Measurements from ENCODE around the gene KIF12. TPM values are rescaled to one million over a fixed set of nuclear protein-coding genes. Genes with fewer than 3 reads are reported as not detected.

The KIF12 gene
- not detected for total RNA-seq
- polyA plus RNA-seq = not detected

- Mint-ChIP-seq H3K4me3 (peak within 1 kb of the TSS in 5 of 8 donors; percentile 25 to 44 (median 39)), H3K36me3 (no peaks in the 10 kb centered on the region), H3K27me3 (peaks cover 32 to 46% of the 10 kb centered on the region in 2 donors), H3K4me1 (peaks cover 7 to 14% (median 11%) of the 10 kb centered on the region in 4 donors), H3K9me3 (peaks cover 3 to 10% (median 8%) of the 10 kb centered on the region in 8 donors), H3K27ac (no peak within 1 kb of the TSS)
- peaks cover 5% of the 10 kb centered on the region for H3K4me1 ChIP-seq (ENCODE audit: insufficient read depth, low read length)
- no peaks in the 10 kb centered on the region for H3K36me3 ChIP-seq (ENCODE audit: insufficient read depth, low read length)
- H3K9me3 ChIP-seq (ENCODE audit: control insufficient read depth in 1 of 2, low read length in 2 of 2) = no peaks in the 10 kb centered on the region
- CTCF ChIA-PET (ENCODE audit: partially characterized antibody) = interaction anchor here (1.9 to 3.5 kb wide), 2 partner anchors 11 to 16 kb away, joined by 6 to 18 read pairs; no protein-coding TSS in a partner anchor
- H3K27me3 ChIP-seq (ENCODE audit: insufficient read depth, low read length) = peaks cover 5% of the 10 kb centered on the region
- no peak within 1 kb of the TSS for H3K27ac ChIP-seq (ENCODE audit: low read depth, low read length)
- DNase-seq = no peak
- intact Hi-C loops (cut with micrococcal nuclease) = no loop called here
- POLR2A ChIA-PET (ENCODE audit: partially characterized antibody) = no interaction called here
- H3K4me3 ChIP-seq (ENCODE audit: low read length in 2 of 2) = no peak within 1 kb of the TSS
Observed at GRCh38 chr9:114098936-114099668, at the start of gene KIF12. KIF12 (minus strand) TSS chr9:114099292; CDS start chr9:114099276, 16 bp downstream.

- H3K36me3 Mint-ChIP-seq = no peaks in the 10 kb centered on the region
- no peaks in the 10 kb centered on the region for H3K27me3 ChIP-seq (ENCODE audit: insufficient read depth, low read length)
- H3K9me3 ChIP-seq (ENCODE audit: control insufficient read depth in 1 of 2, low read length in 2 of 2) = no peaks in the 10 kb centered on the region
- H3K27ac ChIP-seq (ENCODE audit: low read depth, low read length) = no peak overlapping the region
- no peaks in the 10 kb centered on the region for H3K4me1 Mint-ChIP-seq
- intact Hi-C loops (cut with micrococcal nuclease) = no loop called here
- peaks cover 15 to 39% of the 10 kb centered on the region in 2 donors for H3K27me3 Mint-ChIP-seq
- no peaks in the 10 kb centered on the region for H3K4me1 ChIP-seq (ENCODE audit: insufficient read depth, low read length)
- H3K27ac Mint-ChIP-seq = no peak overlapping the region
- ChIA-PET POLR2A (ENCODE audit: partially characterized antibody) (no interaction called here), CTCF (ENCODE audit: partially characterized antibody) (interaction anchor here (2.1 kb wide), 1 partner anchor 8 kb away, joined by 6 read pairs; the partner anchor contains the start of gene COL27A1)
- no peaks in the 10 kb centered on the region for H3K36me3 ChIP-seq (ENCODE audit: insufficient read depth, low read length)
- no peak overlapping the region for H3K4me3 Mint-ChIP-seq
- no peaks in the 10 kb centered on the region for H3K9me3 Mint-ChIP-seq
- DNase-seq = no peak
- H3K4me3 ChIP-seq (ENCODE audit: low read length in 2 of 2) = no peak overlapping the region
Observed at GRCh38 chr9:114146735-114147134, 47.6 kb upstream of the KIF12 start.

- CTCF ChIA-PET (ENCODE audit: partially characterized antibody) = no interaction called here
- intact Hi-C loops (cut with micrococcal nuclease) = no loop called here
Observed at GRCh38 chr9:114143234-114143633, 44.1 kb upstream of the KIF12 start.

GRCh38 chr9:114141553-114142402 is 42.7 kb upstream of the KIF12 start:
- Histone ChIP-seq H3K4me3 (ENCODE audit: low read length in 2 of 2) (no peak overlapping the region), H3K27ac (ENCODE audit: low read depth, low read length) (no peak overlapping the region), H3K27me3 (ENCODE audit: insufficient read depth, low read length) (no peaks in the 10 kb centered on the region), H3K4me1 (ENCODE audit: insufficient read depth, low read length) (no peaks in the 10 kb centered on the region), H3K9me3 (ENCODE audit: control insufficient read depth in 1 of 2, low read length in 2 of 2) (no peaks in the 10 kb centered on the region), H3K36me3 (ENCODE audit: insufficient read depth, low read length) (no peaks in the 10 kb centered on the region)
- Mint-ChIP-seq H3K27ac (no peak overlapping the region), H3K4me3 (no peak overlapping the region), H3K36me3 (no peaks in the 10 kb centered on the region), H3K27me3 (peaks cover 15 to 31% of the 10 kb centered on the region in 2 donors), H3K4me1 (no peaks in the 10 kb centered on the region), H3K9me3 (peaks cover 0 to 2% (median 0%) of the 10 kb centered on the region in 8 donors)
- intact Hi-C loops (cut with micrococcal nuclease) = no loop called here
- CTCF ChIA-PET (ENCODE audit: partially characterized antibody) = interaction anchor here (1.5 kb wide), 1 partner anchor 33 kb away, joined by 4 read pairs; no protein-coding TSS in a partner anchor
- POLR2A ChIA-PET (ENCODE audit: partially characterized antibody) = interaction anchor here (0.6 kb wide), 1 partner anchor 14 kb away, joined by 3 read pairs; no protein-coding TSS in a partner anchor
- DNase-seq = no peak

More at GRCh38 chr9:114143234-114143633, 44.1 kb upstream of the KIF12 start:
- Histone ChIP-seq H3K36me3 (ENCODE audit: insufficient read depth, low read length) (no peaks in the 10 kb centered on the region), H3K27ac (ENCODE audit: low read depth, low read length) (no peak overlapping the region), H3K4me3 (ENCODE audit: low read length in 2 of 2) (no peak overlapping the region), H3K9me3 (ENCODE audit: control insufficient read depth in 1 of 2, low read length in 2 of 2) (no peaks in the 10 kb centered on the region), H3K4me1 (ENCODE audit: insufficient read depth, low read length) (no peaks in the 10 kb centered on the region), H3K27me3 (ENCODE audit: insufficient read depth, low read length) (no peaks in the 10 kb centered on the region)
- no peak for DNase-seq
- H3K4me1 Mint-ChIP-seq = no peaks in the 10 kb centered on the region
- no peak overlapping the region for H3K4me3 Mint-ChIP-seq
- H3K27me3 Mint-ChIP-seq = peaks cover 14 to 30% of the 10 kb centered on the region in 2 donors
- peaks cover 0 to 2% (median 0%) of the 10 kb centered on the region in 8 donors for H3K9me3 Mint-ChIP-seq
- POLR2A ChIA-PET (ENCODE audit: partially characterized antibody) = no interaction called here
- H3K36me3 Mint-ChIP-seq = no peaks in the 10 kb centered on the region
- H3K27ac Mint-ChIP-seq = no peak overlapping the region

- no peaks in the 10 kb centered on the region for H3K4me1 Mint-ChIP-seq
- no peaks in the 10 kb centered on the region for H3K36me3 Mint-ChIP-seq
- ChIA-PET POLR2A (ENCODE audit: partially characterized antibody) (no interaction called here), CTCF (ENCODE audit: partially characterized antibody) (no interaction called here)
- no peak for DNase-seq
- peaks cover 0 to 2% (median 0%) of the 10 kb centered on the region in 8 donors for H3K9me3 Mint-ChIP-seq
- H3K4me3 Mint-ChIP-seq = no peak overlapping the region
- H3K27me3 Mint-ChIP-seq = peaks cover 14 to 23% of the 10 kb centered on the region in 2 donors
- H3K27ac Mint-ChIP-seq = no peak overlapping the region
- H3K4me3 ChIP-seq (ENCODE audit: low read length in 2 of 2) = no peak overlapping the region
- no peaks in the 10 kb centered on the region for H3K9me3 ChIP-seq (ENCODE audit: control insufficient read depth in 1 of 2, low read length in 2 of 2)
- no peaks in the 10 kb centered on the region for H3K27me3 ChIP-seq (ENCODE audit: insufficient read depth, low read length)
- intact Hi-C loops (cut with micrococcal nuclease) = no loop called here
- H3K36me3 ChIP-seq (ENCODE audit: insufficient read depth, low read length) = no peaks in the 10 kb centered on the region
- H3K27ac ChIP-seq (ENCODE audit: low read depth, low read length) = no peak overlapping the region
- H3K4me1 ChIP-seq (ENCODE audit: insufficient read depth, low read length) = no peaks in the 10 kb centered on the region
Observed at GRCh38 chr9:114140850-114141249, 41.8 kb upstream of the KIF12 start.

GRCh38 chr9:114140401-114140800 is 41.3 kb upstream of the KIF12 start:
- Mint-ChIP-seq H3K9me3 (peaks cover 0 to 2% (median 0%) of the 10 kb centered on the region in 8 donors), H3K27ac (no peak overlapping the region), H3K27me3 (peaks cover 16 to 25% of the 10 kb centered on the region in 2 donors), H3K36me3 (no peaks in the 10 kb centered on the region), H3K4me3 (no peak overlapping the region), H3K4me1 (no peaks in the 10 kb centered on the region)
- DNase-seq = no peak
- Histone ChIP-seq H3K4me3 (ENCODE audit: low read length in 2 of 2) (no peak overlapping the region), H3K27me3 (ENCODE audit: insufficient read depth, low read length) (no peaks in the 10 kb centered on the region), H3K9me3 (ENCODE audit: control insufficient read depth in 1 of 2, low read length in 2 of 2) (no peaks in the 10 kb centered on the region), H3K36me3 (ENCODE audit: insufficient read depth, low read length) (no peaks in the 10 kb centered on the region), H3K4me1 (ENCODE audit: insufficient read depth, low read length) (no peaks in the 10 kb centered on the region), H3K27ac (ENCODE audit: low read depth, low read length) (no peak overlapping the region)
- ChIA-PET CTCF (ENCODE audit: partially characterized antibody) (interaction anchor here (2.2 kb wide), 1 partner anchor 15 kb away, joined by 7 read pairs; the partner anchor contains the start of gene COL27A1), POLR2A (ENCODE audit: partially characterized antibody) (no interaction called here)
- intact Hi-C loops (cut with micrococcal nuclease) = no loop called here

GRCh38 chr9:114139071-114139470 is 40.0 kb upstream of the KIF12 start:
- H3K9me3 ChIP-seq (ENCODE audit: control insufficient read depth in 1 of 2, low read length in 2 of 2) = no peaks in the 10 kb centered on the region
- Mint-ChIP-seq H3K9me3 (peaks cover 0 to 2% (median 0%) of the 10 kb centered on the region in 8 donors), H3K27ac (no peak overlapping the region), H3K4me3 (no peak overlapping the region), H3K27me3 (peaks cover 13 to 29% of the 10 kb centered on the region in 2 donors), H3K36me3 (no peaks in the 10 kb centered on the region), H3K4me1 (no peaks in the 10 kb centered on the region)
- intact Hi-C loops (cut with micrococcal nuclease) = no loop called here
- H3K27ac ChIP-seq (ENCODE audit: low read depth, low read length) = no peak overlapping the region
- no peaks in the 10 kb centered on the region for H3K4me1 ChIP-seq (ENCODE audit: insufficient read depth, low read length)
- DNase-seq = no peak
- H3K36me3 ChIP-seq (ENCODE audit: insufficient read depth, low read length) = no peaks in the 10 kb centered on the region
- CTCF ChIA-PET (ENCODE audit: partially characterized antibody) = interaction anchor here (2.2 kb wide), 1 partner anchor 16 kb away, joined by 7 read pairs; the partner anchor contains the start of gene COL27A1
- no peaks in the 10 kb centered on the region for H3K27me3 ChIP-seq (ENCODE audit: insufficient read depth, low read length)
- POLR2A ChIA-PET (ENCODE audit: partially characterized antibody) = no interaction called here
- no peak overlapping the region for H3K4me3 ChIP-seq (ENCODE audit: low read length in 2 of 2)

Measured in CD4-positive, alpha-beta memory T cell (primary cell).